K562 (cell line): Measurements from ENCODE around the gene EGR1. TPM values are rescaled to one million over a fixed set of nuclear protein-coding genes. Genes with fewer than 3 reads are reported as not detected.

ENCODE experiments used
- EGR1 ChIP-seq: fragments of 450-650 bp; conservative IDR thresholded peaks from 2 replicates; pipeline ENCODE4 v1.6.1; 2017; ENCODE audit warnings: mild to moderate bottlenecking
- MAFK ChIP-seq: IDR thresholded peaks from 2 replicates; pipeline ENCODE4 v1.6.1; 2011; ENCODE audit warnings: low read length, improper control_type of control experiment
- NR1H2 ChIP-seq: sonication (generic); formaldehyde crosslinking; IDR thresholded peaks from 2 replicates; pipeline ENCODE4 v1.4.0; 2020; ENCODE audit warnings: mild to moderate bottlenecking, missing genetic modification reagents
- TCF7 ChIP-seq: sonication (generic); IDR thresholded peaks from 2 replicates; pipeline ENCODE4 v1.6.1; 2016; ENCODE audit warnings: antibody characterized with exemption, borderline replicate concordance
- ZFP36 ChIP-seq: fragments of 150-350 bp; IDR thresholded peaks from 2 replicates; pipeline ENCODE4 v1.6.1; 2018; ENCODE audit warnings: low read length, low read depth; ENCODE audit not compliant: partially characterized antibody
- polyA plus RNA-seq, 8 experiments: library from polyadenylated mRNA; depleted of rRNA in 4 of 8; stranded (reverse) in 5 of 8; unstranded in 3 of 8; fragments of >200 nt; fragmentation: Nextera tagmentation in 2 of 8; fragmentation: Illumina TruSeq in 1 of 8; extraction: Ambion mirVana in 2 of 8; extraction: Trizol in 1 of 8; gene quantifications; 2 replicates each; pipeline versions ENCODE4 v1.2.1 to v1.2.3, GENCODE V29; 2011 to 2014; ENCODE audit warnings: inconsistent platforms in 1 of 8, missing spikeins in 1 of 8
- total RNA-seq, 7 experiments: library from RNA; depleted of rRNA in 6 of 7; stranded (reverse); fragments of >200 nt in 6 of 7; fragmentation: Illumina TruSeq in 2 of 7; extraction: Trizol in 2 of 7; gene quantifications; 2 replicates each; pipeline versions ENCODE4 v1.2.1 to v1.2.3, GENCODE V29; 2011 to 2021; ENCODE audit warnings: low replicate concordance in 1 of 7
- TF ChIP-seq, protein P1 (sequence below), 2 experiments: fragments of 450-650 bp; formaldehyde crosslinking in 1 of 2; IDR thresholded peaks; 2 replicates each; pipeline versions ENCODE4 v1.4.0 to v1.6.1; 2014 to 2020; ENCODE audit warnings: mild to moderate bottlenecking in 2 of 2, borderline replicate concordance in 1 of 2, low read depth in 1 of 2
- TF ChIP-seq, protein P2 (sequence below): IDR thresholded peaks from 2 replicates; pipeline ENCODE4 v1.6.1; 2014; ENCODE audit warnings: antibody characterized with exemption

The EGR1 gene
- total and polyA plus RNA-seq, 9 of the 15 experiments (the other 6 are each of a cell fraction or from before 2014, with no cell fraction given): 1.3 to 132 (median 21.5) TPM

DNA sequence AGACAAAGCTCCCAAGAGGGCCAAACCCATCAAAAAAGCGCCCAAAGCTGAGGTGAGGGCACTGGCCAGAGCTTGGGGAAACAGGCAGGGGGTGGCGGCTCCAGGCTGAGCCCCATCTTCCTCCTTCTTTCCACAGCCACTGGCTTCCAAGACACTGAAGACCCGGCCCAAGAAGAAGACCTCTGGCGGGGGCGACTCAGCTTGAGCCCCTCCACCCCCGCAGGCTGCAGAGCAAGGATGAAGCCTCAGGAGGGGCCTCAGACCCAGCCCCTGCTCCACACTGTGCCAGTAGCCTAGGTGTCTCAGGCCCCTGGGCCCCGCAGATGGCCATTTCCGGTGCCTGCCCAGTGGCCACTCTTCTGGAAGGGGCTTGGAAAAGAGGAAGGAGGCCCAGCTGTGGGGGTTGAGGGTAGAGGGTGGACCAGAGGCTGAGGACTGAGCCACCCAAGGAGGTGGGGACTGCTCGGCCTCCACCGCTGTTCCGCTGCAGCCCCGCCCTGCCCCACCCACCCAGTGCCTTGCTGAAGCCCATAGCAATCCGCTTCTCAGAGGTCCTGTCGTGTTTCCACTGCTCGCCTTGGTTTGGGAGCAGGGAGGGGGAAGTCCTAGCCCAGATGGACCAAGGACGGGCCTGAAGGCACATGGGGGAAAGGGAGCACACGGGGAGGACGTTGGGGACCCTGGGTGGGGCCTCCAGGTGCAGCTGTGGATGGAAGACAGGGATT is 19.6 kb upstream of the EGR1 start (continued):
- TF ChIP-seq, protein P1, sequence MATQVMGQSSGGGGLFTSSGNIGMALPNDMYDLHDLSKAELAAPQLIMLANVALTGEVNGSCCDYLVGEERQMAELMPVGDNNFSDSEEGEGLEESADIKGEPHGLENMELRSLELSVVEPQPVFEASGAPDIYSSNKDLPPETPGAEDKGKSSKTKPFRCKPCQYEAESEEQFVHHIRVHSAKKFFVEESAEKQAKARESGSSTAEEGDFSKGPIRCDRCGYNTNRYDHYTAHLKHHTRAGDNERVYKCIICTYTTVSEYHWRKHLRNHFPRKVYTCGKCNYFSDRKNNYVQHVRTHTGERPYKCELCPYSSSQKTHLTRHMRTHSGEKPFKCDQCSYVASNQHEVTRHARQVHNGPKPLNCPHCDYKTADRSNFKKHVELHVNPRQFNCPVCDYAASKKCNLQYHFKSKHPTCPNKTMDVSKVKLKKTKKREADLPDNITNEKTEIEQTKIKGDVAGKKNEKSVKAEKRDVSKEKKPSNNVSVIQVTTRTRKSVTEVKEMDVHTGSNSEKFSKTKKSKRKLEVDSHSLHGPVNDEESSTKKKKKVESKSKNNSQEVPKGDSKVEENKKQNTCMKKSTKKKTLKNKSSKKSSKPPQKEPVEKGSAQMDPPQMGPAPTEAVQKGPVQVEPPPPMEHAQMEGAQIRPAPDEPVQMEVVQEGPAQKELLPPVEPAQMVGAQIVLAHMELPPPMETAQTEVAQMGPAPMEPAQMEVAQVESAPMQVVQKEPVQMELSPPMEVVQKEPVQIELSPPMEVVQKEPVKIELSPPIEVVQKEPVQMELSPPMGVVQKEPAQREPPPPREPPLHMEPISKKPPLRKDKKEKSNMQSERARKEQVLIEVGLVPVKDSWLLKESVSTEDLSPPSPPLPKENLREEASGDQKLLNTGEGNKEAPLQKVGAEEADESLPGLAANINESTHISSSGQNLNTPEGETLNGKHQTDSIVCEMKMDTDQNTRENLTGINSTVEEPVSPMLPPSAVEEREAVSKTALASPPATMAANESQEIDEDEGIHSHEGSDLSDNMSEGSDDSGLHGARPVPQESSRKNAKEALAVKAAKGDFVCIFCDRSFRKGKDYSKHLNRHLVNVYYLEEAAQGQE (IDR thresholded peaks at IDR 0.05; ENCODE audit: borderline replicate concordance): no peak
- TF ChIP-seq, protein P1 (CRISPR knock-in tag; IDR thresholded peaks at IDR 0.05; ENCODE audit: low read depth): no peak
- TF ChIP-seq ZFP36 (no peak), NR1H2 (CRISPR knock-in tag) (no peak), TCF7 (no peak), MAFK (no peak), EGR1 (peak; percentile 23; the same call in 1 of the 2 replicates)
- TF ChIP-seq, protein P2, sequence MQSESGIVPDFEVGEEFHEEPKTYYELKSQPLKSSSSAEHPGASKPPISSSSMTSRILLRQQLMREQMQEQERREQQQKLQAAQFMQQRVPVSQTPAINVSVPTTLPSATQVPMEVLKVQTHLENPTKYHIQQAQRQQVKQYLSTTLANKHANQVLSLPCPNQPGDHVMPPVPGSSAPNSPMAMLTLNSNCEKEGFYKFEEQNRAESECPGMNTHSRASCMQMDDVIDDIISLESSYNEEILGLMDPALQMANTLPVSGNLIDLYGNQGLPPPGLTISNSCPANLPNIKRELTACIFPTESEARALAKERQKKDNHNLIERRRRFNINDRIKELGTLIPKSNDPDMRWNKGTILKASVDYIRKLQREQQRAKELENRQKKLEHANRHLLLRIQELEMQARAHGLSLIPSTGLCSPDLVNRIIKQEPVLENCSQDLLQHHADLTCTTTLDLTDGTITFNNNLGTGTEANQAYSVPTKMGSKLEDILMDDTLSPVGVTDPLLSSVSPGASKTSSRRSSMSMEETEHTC: no peak
